PFSK-1 (cell line): ENCODE results near the gene CUEDC1.

Experiments used
- FOXP2 ChIP-seq: optimal IDR thresholded peaks from 2 replicates; pipeline ENCODE3; 2011; ENCODE audit warnings: borderline replicate concordance, control low read depth, inconsistent platforms; ENCODE audit not compliant: insufficient read depth; ENCODE audit errors: extremely low read length, extremely low read depth
- POLR2AphosphoS5 ChIP-seq: IDR thresholded peaks from 2 replicates; pipeline ENCODE4 v1.6.1; 2012; ENCODE audit warnings: low read depth, mild to moderate bottlenecking, control low read depth, low read length, moderate library complexity
- SIN3A ChIP-seq: IDR thresholded peaks from 2 replicates; pipeline ENCODE4 v1.6.1; 2012; ENCODE audit warnings: mild to moderate bottlenecking, low read length, moderate library complexity, borderline replicate concordance; ENCODE audit not compliant: insufficient read depth
- TAF1 ChIP-seq: IDR thresholded peaks from 2 replicates; pipeline ENCODE4 v1.6.1; 2012; ENCODE audit warnings: low read length, control low read depth, borderline replicate concordance; ENCODE audit not compliant: insufficient read depth
- TF ChIP-seq, protein P1 (sequence below), 2 experiments: IDR thresholded peaks; 2 replicates each; pipeline versions ENCODE4 v1.6.1 to v1.8.0; 2011 to 2012; ENCODE audit warnings: low read depth in 2 of 2, low read length in 2 of 2, control low read depth in 1 of 2, inconsistent platforms in 1 of 2, mild to moderate bottlenecking in 1 of 2, moderate library complexity in 1 of 2; ENCODE audit not compliant: insufficient read depth in 1 of 2

CUEDC1 gene

DNA sequence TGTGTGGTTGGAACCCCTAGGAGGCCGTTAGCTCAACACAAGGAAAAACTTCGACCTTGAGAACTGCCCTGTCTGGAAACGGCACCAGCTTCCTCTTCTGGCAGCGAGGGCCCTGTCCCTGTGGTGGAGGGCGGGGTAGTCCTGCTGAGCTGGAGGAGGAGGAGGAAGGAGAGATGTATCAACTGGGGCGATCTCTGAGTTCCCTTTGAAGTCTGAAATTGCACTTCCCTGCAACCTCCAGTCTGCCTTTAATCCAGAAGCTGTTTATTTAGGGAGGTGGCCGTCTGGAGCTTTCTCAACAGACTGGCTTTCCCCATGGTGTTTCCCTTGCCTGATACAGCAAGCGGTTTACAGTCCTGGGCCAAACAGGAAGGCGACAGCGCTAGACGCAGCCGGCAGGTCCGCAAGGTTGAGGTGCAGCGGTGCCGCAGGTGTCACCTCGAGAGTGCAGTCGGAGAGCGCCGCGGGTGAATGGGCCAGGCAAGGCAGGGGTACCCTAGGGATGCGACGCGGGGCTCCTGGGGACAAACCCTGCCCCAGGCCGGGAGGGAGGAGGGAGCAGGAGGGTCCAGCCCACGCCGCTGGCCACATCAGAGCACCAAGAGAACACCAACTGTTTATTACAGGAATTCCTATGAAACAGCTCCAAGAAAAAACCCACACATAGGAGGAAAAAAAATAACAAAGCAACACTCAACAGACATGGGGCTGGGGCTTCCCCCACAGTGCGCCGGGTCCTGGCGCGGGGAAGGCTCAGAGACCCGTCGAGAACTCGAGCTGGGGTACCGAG is 94.0 kb downstream of the CUEDC1 start:
- TF ChIP-seq SIN3A (no peak), TAF1 (no peak), FOXP2 (no peak), POLR2AphosphoS5 (no peak)
- TF ChIP-seq, protein P1, sequence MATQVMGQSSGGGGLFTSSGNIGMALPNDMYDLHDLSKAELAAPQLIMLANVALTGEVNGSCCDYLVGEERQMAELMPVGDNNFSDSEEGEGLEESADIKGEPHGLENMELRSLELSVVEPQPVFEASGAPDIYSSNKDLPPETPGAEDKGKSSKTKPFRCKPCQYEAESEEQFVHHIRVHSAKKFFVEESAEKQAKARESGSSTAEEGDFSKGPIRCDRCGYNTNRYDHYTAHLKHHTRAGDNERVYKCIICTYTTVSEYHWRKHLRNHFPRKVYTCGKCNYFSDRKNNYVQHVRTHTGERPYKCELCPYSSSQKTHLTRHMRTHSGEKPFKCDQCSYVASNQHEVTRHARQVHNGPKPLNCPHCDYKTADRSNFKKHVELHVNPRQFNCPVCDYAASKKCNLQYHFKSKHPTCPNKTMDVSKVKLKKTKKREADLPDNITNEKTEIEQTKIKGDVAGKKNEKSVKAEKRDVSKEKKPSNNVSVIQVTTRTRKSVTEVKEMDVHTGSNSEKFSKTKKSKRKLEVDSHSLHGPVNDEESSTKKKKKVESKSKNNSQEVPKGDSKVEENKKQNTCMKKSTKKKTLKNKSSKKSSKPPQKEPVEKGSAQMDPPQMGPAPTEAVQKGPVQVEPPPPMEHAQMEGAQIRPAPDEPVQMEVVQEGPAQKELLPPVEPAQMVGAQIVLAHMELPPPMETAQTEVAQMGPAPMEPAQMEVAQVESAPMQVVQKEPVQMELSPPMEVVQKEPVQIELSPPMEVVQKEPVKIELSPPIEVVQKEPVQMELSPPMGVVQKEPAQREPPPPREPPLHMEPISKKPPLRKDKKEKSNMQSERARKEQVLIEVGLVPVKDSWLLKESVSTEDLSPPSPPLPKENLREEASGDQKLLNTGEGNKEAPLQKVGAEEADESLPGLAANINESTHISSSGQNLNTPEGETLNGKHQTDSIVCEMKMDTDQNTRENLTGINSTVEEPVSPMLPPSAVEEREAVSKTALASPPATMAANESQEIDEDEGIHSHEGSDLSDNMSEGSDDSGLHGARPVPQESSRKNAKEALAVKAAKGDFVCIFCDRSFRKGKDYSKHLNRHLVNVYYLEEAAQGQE (IDR thresholded peaks at IDR 0.05; ENCODE audit: insufficient read depth in 1 of 2, low read depth in 2 of 2, low read length in 2 of 2): no peak

DNA sequence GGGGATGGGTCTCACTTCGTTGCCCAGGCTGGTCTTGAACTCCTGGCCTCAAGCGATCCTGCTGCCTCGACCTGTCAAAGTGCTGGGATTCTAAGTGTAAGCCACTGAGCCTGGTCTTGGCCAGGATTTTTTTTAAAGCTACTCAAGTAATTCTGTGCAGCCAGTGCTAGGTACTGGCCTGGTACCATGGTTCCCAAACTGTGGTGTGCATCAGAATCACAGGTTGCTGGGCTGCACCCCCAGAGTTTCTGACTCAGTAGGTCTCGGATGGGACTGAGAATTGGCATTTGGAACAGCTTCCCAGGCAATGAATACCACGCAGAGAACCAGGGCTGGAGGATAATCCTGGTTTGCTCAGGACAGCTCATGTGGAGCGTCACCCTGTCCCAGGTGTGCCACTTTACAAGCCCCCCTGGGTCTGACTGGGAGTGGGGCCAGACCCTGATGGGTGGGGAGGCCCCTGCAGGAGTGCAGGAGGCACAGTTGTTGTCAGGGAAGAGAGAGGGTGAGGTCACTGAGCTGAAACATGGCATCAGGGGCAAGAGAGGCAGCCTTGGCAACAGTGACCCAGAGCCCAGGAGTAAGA is 94.7 kb downstream of the CUEDC1 start:
- TF ChIP-seq FOXP2 (no peak), POLR2AphosphoS5 (no peak), SIN3A (no peak), TAF1 (no peak)
- TF ChIP-seq, protein P1 (IDR thresholded peaks at IDR 0.05; ENCODE audit: insufficient read depth in 1 of 2, low read depth in 2 of 2, low read length in 2 of 2): no peak

DNA sequence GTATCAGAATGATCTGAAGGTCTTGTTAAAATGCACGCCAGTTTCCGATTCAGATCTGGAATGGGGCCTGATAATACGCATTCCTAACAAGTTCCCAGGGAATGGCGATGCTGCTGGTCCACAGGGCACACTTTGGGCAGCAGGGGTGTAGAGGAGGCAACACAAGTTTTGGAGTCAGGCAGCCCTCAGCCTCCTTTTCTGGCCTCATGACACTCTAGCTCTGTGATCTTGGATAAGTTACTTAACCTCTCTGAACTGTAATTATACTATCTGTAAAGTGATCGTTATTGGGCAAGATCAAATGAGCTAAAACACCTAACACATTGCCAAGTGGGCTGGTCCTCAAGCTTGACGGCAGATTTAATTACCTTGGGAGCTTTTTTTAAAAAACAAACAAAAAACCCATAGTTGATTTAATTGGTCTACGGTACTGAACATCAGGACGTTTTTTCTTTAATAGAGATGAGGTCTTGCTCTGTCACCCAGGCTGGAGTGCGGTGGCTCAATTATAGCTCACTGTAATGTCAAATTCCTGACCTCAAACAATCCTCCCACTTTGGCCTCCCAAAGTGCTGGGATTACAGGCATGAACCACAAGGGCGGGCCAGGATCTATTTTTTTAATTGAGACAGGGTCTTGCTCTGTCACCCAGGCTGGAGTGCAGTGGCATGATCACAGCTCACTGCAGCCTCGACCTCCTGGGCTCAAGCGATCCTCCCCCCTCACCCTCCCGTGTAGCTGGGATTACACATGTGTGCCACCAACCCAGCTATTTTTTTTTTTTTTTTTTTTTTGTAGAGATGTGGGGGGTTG is 95.4 kb downstream of the CUEDC1 start:
- TF ChIP-seq FOXP2 (no peak), POLR2AphosphoS5 (no peak), TAF1 (no peak), SIN3A (no peak)
- TF ChIP-seq, protein P1 (IDR thresholded peaks at IDR 0.05; ENCODE audit: insufficient read depth in 1 of 2, low read depth in 2 of 2, low read length in 2 of 2): no peak

DNA sequence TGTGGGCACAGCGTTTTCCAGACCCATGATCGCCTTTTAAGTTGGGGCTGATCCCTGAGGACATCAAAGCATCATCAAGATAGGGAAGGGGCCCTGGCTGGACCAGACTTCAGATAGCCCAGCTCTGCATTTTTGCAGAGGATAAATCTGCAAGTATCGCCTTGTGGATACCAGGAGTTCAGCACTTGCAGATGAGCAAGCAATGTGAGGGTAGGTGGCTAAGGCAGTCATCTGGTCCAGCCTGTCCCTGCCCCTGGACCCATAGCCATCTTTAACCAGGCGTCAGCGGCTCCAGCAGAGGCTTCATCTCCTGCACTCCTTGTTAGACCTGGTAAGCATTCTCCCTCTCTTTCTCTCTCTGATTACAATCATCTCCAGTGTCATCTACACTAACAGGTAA is 96.4 kb downstream of the CUEDC1 start:
- no peak for TF ChIP-seq SIN3A
- TF ChIP-seq FOXP2: no peak
- no peak for TF ChIP-seq TAF1
- TF ChIP-seq, protein P1 (IDR thresholded peaks at IDR 0.05; ENCODE audit: insufficient read depth in 1 of 2, low read depth in 2 of 2, low read length in 2 of 2): no peak
- no peak for TF ChIP-seq POLR2AphosphoS5
